GM12878 (cell line): ENCODE results near the gene PERM1. TPM values are rescaled to one million over a fixed set of nuclear protein-coding genes. Genes with fewer than 3 reads are reported as not detected.
"Not testable (repeated sequence)": the region's sequence is repeated elsewhere in the genome, so short reads cannot be mapped to it uniquely, and the experiment has no call there.

Experiments
- ATAC-seq: fragments of 200-7000 bp; cut with Tn5 transposase; 3 replicates; pipeline ENCODE4 v1.9.1; 2020; ENCODE audit warnings: mild to moderate bottlenecking, moderate library complexity
- BruUV-seq: library from RNA; stranded (reverse); fragments of 400-500 nt; replicated peaks from 2 replicates; lab custom pipeline; 2021; lab: Mats Ljungman, UMichigan
- CTCF ChIA-PET: fragments of 300-600 bp; sonication (Branson Sonifier 250); formaldehyde crosslinking; extraction: SDS; loops from one replicate; lab custom pipeline; 2021; ENCODE audit warnings: inconsistent platforms; lab: Yijun Ruan, JAX
- POLR2A ChIA-PET: fragments of 350-600 bp; formaldehyde crosslinking; extraction: SDS; loops from one replicate; lab custom pipeline; 2021; ENCODE audit warnings: inconsistent platforms; lab: Charles Lee
- RAD21 ChIA-PET: fragments of 300-600 bp; sonication (Branson Sonifier 250); formaldehyde crosslinking; loops from one replicate; lab custom pipeline; 2023; ENCODE audit warnings: antibody characterized with exemption; ENCODE audit not compliant: unreplicated experiment; lab: Charles Lee
- SMC1A ChIA-PET: fragments of 300-600 bp; sonication (Branson Sonifier 250); formaldehyde crosslinking; loops from one replicate; lab custom pipeline; 2023; ENCODE audit not compliant: unreplicated experiment, uncharacterized antibody; lab: Charles Lee
- DNase-seq: peaks from one replicate; pipeline ENCODE4 v3.0.0-alpha.2; 2011; ENCODE audit warnings: low read depth, low spot score
- FAIRE-seq: peaks from 3 replicates; lab custom pipeline; 2011; peaks lifted over from hg19 to GRCh38; lab: Jason Lieb, UNC
- H2AFZ ChIP-seq: 2 replicates; pipeline ENCODE4 v1.6.0; 2011; ENCODE audit warnings: low read depth, low read length, control low read depth; ENCODE audit not compliant: control insufficient read depth
- H3K27ac ChIP-seq: 2 replicates; pipeline ENCODE4 v1.5.1; 2011; ENCODE audit warnings: control low read depth; ENCODE audit not compliant: control insufficient read depth, insufficient read depth
- H3K27me3 ChIP-seq, 2 experiments: replicated peaks in 1 of 2; 2 replicates each; pipeline versions ENCODE4 v1.6.0 to v1.6.1; 2011; ENCODE audit warnings: low read length in 1 of 2; ENCODE audit not compliant: control insufficient read depth in 2 of 2, insufficient read depth in 2 of 2
- H3K36me3 ChIP-seq, 2 experiments: 2 replicates each; pipeline ENCODE4 v1.5.1; 2011; ENCODE audit warnings: low read length in 1 of 2; ENCODE audit not compliant: control insufficient read depth in 2 of 2, insufficient read depth in 2 of 2
- H3K4me1 ChIP-seq: 2 replicates; pipeline ENCODE4 v1.6.1; 2011; ENCODE audit warnings: mild to moderate bottlenecking, low read length, moderate library complexity, mixed read lengths; ENCODE audit not compliant: control insufficient read depth, insufficient read depth
- H3K4me2 ChIP-seq: 2 replicates; pipeline ENCODE4 v1.6.0; 2011; ENCODE audit warnings: control low read depth; ENCODE audit not compliant: control insufficient read depth, insufficient read depth
- H3K4me3 ChIP-seq: fragments of 200-600 bp; sonication (generic); 2 replicates; pipeline ENCODE4 v1.5.1; 2016
- H3K79me2 ChIP-seq: 2 replicates; pipeline ENCODE4 v1.6.0; 2011; ENCODE audit warnings: low read length; ENCODE audit not compliant: control insufficient read depth, insufficient read depth
- H3K9ac ChIP-seq: 2 replicates; pipeline ENCODE4 v1.8.0; 2011; ENCODE audit warnings: low read length, control low read depth, mixed read lengths; ENCODE audit not compliant: control insufficient read depth, insufficient read depth
- H3K9me3 ChIP-seq: replicated peaks from 3 replicates; pipeline ENCODE4 v1.5.1; 2011; ENCODE audit warnings: mild to moderate bottlenecking, low read length; ENCODE audit not compliant: control insufficient read depth, insufficient read depth
- H4K20me1 ChIP-seq: 2 replicates; pipeline ENCODE4 v1.6.0; 2011; ENCODE audit not compliant: control insufficient read depth, insufficient read depth
- EP300 ChIP-seq, 2 experiments: fragments of 150-350 bp in 1 of 2; IDR thresholded peaks; 2 replicates each; pipeline ENCODE4 v1.6.1; 2011 to 2012; ENCODE audit warnings: low read depth in 2 of 2, low read length in 2 of 2, borderline replicate concordance in 1 of 2, improper control_type of control experiment in 1 of 2, inconsistent platforms in 1 of 2; ENCODE audit not compliant: control insufficient read depth in 1 of 2
- NFXL1 ChIP-seq: fragments of 450-650 bp; IDR thresholded peaks from 2 replicates; pipeline ENCODE4 v1.6.1; 2017; ENCODE audit warnings: antibody characterized with exemption, mild to moderate bottlenecking, borderline replicate concordance
- RCOR1 ChIP-seq: conservative IDR thresholded peaks from 2 replicates; pipeline ENCODE4 v1.6.1; 2012; ENCODE audit warnings: low read depth, low read length, improper control_type of control experiment
- SMAD1 ChIP-seq: fragments of 450-650 bp; IDR thresholded peaks from 2 replicates; pipeline ENCODE4 v1.6.1; 2018; ENCODE audit warnings: mild to moderate bottlenecking, low read depth; ENCODE audit not compliant: partially characterized antibody
- SMAD5 ChIP-seq: IDR thresholded peaks from 2 replicates; pipeline ENCODE4 v1.6.1; 2016; ENCODE audit warnings: antibody characterized with exemption, low read depth
- WGBS: methylation state at CpG from one replicate; pipeline ENCODE4 v1.1.6; 2016; ENCODE audit warnings: low lambda C conversion rate; ENCODE audit not compliant: insufficient replicate concordance, insufficient coverage; ENCODE audit errors: missing lambda C conversion rate; 5-methylcytosine and 5-hydroxymethylcytosine counted together
- in situ Hi-C: fragments of 300-500 bp; cut with MboI; formaldehyde crosslinking; loops from 9 replicates; pipeline ENCODE4 v1.14.3; 2018; ENCODE audit warnings: mixed read lengths
- intact Hi-C: fragments of 100-400 bp; cut with micrococcal nuclease; formaldehyde crosslinking; loops from one replicate; pipeline ENCODE4 v1.14.2; 2022; ENCODE audit not compliant: unreplicated experiment
- polyA plus RNA-seq, 11 experiments: library from polyadenylated mRNA; depleted of rRNA in 4 of 11; unstranded in 6 of 11; stranded (reverse) in 5 of 11; fragments of >200 nt; fragmentation: Nextera tagmentation in 4 of 11; fragmentation: Illumina TruSeq in 1 of 11; extraction: Ambion mirVana in 4 of 11; extraction: Trizol in 1 of 11; gene quantifications; 1 replicate in 1 of 11; 2 replicates in 10 of 11; pipeline versions ENCODE4 v1.2.1 to v1.2.3, GENCODE V29; 2011 to 2016; ENCODE audit warnings: inconsistent platforms in 2 of 11, missing spikeins in 2 of 11, low read depth in 1 of 11
- total RNA-seq, 4 experiments: library from RNA; depleted of rRNA in 3 of 4; stranded (reverse); fragments of >200 nt in 3 of 4; fragmentation: Illumina TruSeq in 1 of 4; extraction: Trizol in 1 of 4; gene quantifications; 2 replicates each; pipeline versions ENCODE4 v1.2.1 to v1.2.3, GENCODE V29; 2013 to 2021
- TF ChIP-seq, protein P1 (sequence below): IDR thresholded peaks from 2 replicates; pipeline ENCODE4 v1.6.1; 2012; ENCODE audit warnings: low read depth, low read length, improper control_type of control experiment
- TF ChIP-seq, protein P2 (sequence below): fragments of 450-650 bp; IDR thresholded peaks from 2 replicates; pipeline ENCODE4 v1.6.1; 2016; ENCODE audit warnings: mild to moderate bottlenecking

Gene PERM1
- total and polyA plus RNA-seq, 10 of the 15 experiments (the other 5 are each of a cell fraction or from before 2014, with no cell fraction given): not detected

DNA sequence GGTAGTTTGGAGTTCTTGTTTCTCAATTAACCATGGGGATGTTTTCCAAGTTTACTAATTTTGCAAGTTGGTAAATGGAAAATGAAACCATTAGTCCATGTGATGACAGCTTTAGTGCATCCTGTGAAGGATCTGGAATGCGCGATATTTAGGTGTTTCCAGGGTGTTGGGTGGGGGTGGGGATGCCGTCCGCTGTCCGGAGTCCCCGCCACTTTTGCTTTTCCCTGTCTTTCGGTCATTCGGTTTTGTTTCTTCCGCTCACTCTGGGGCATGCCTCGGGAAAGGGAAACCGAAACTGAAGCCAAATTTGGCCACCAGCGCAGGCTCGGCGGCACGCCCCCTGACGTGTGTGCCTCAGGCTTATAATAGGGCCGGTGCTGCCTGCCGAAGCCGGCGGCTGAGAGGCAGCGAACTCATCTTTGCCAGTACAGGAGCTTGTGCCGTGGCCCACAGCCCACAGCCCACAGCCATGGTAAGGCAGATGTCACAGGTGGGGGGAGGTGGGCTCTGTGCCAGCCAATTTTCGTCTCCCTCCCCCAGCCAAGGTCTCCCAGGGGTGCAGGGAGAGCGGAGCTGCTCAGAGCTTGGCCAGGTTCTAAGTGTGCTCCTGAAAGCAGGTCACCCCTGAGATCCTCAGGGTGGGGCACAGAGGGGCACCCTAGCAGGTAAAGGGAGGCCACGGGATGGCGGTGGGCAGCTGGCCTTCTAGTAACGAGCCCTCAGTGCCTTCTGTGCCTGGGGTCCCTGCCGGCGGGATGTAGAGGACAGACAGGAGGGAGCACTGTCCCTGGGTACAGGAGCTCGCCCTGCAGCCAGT lies 31.4 kb upstream of the PERM1 start, which contains the start of gene ISG15 (continued):
- TF ChIP-seq SMAD1: peak; percentile 47
- no peak for TF ChIP-seq RCOR1
- TF ChIP-seq EP300 (IDR thresholded peaks at IDR 0.05; ENCODE audit: borderline replicate concordance in 1 of 2, control insufficient read depth in 1 of 2, low read depth in 2 of 2, low read length in 2 of 2): peak in 1 of 2 experiments; percentile 39; a peak in 1 of 4 replicates
- no peak for TF ChIP-seq SMAD5
- no peak for TF ChIP-seq NFXL1
- TF ChIP-seq, protein P1, sequence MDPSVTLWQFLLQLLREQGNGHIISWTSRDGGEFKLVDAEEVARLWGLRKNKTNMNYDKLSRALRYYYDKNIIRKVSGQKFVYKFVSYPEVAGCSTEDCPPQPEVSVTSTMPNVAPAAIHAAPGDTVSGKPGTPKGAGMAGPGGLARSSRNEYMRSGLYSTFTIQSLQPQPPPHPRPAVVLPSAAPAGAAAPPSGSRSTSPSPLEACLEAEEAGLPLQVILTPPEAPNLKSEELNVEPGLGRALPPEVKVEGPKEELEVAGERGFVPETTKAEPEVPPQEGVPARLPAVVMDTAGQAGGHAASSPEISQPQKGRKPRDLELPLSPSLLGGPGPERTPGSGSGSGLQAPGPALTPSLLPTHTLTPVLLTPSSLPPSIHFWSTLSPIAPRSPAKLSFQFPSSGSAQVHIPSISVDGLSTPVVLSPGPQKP: peak; percentile 43; the same call in 1 of the 2 replicates

GRCh38 chr1:1012736-1013104 lies 30.8 kb upstream of the PERM1 start:
- not testable (repeated sequence) for H4K20me1 ChIP-seq
- SMC1A ChIA-PET: interaction anchor here (1.0 to 2.8 kb wide), 6 partner anchors 11 to 50 kb away, joined by 3 to 13 read pairs (median 8); partner anchors contain the start of gene HES4
- TF ChIP-seq, protein P2, sequence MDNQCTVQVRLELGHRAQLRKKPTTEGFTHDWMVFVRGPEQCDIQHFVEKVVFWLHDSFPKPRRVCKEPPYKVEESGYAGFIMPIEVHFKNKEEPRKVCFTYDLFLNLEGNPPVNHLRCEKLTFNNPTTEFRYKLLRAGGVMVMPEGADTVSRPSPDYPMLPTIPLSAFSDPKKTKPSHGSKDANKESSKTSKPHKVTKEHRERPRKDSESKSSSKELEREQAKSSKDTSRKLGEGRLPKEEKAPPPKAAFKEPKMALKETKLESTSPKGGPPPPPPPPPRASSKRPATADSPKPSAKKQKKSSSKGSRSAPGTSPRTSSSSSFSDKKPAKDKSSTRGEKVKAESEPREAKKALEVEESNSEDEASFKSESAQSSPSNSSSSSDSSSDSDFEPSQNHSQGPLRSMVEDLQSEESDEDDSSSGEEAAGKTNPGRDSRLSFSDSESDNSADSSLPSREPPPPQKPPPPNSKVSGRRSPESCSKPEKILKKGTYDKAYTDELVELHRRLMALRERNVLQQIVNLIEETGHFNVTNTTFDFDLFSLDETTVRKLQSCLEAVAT: peak; percentile 85
- TF ChIP-seq, all 136 proteins: peak for 1; not testable (repeated sequence) for 135
- Histone ChIP-seq H3K27ac (peak overlapping the region; percentile 92), H3K4me2 (peak overlapping the region; percentile 46), H3K9ac (peak overlapping the region; percentile 91), H2AFZ (peak overlapping the region; percentile 73; the same call in 1 of the 2 replicates), H3K4me3 (peak overlapping the region; percentile 56; the same call in 1 of the 2 replicates), H3K4me1 (peaks cover 12% of the 10 kb centered on the region), H3K79me2 (peaks cover 22% of the 10 kb centered on the region)
- ChIA-PET RAD21 (interaction anchor here (1.1 to 3.2 kb wide), 6 partner anchors 19 to 51 kb away, joined by 3 to 24 read pairs (median 5); partner anchors contain the start of gene PERM1), CTCF (interaction anchor here (1.0 to 7.4 kb wide), 11 partner anchors 10 to 238 kb away, joined by 3 to 68 read pairs (median 4); partner anchors contain the start of gene PLEKHN1), POLR2A (interaction anchor here (0.5 to 4.0 kb wide), 9 partner anchors 9 to 238 kb away, joined by 3 to 22 read pairs (median 6); no protein-coding TSS in a partner anchor)
- intact Hi-C loops, in situ Hi-C loops, DNase-seq, FAIRE-seq, H3K9me3 ChIP-seq, H3K36me3 ChIP-seq, H3K27me3 ChIP-seq: not testable (repeated sequence)
- peak; percentile 7 for ATAC-seq
- BruUV-seq: TSS peak; percentile 99
- 40% methylated on average over 12 of the region's 13 CpGs for WGBS
